ENCODE results near the gene STX4.

STX4 gene

DNA sequence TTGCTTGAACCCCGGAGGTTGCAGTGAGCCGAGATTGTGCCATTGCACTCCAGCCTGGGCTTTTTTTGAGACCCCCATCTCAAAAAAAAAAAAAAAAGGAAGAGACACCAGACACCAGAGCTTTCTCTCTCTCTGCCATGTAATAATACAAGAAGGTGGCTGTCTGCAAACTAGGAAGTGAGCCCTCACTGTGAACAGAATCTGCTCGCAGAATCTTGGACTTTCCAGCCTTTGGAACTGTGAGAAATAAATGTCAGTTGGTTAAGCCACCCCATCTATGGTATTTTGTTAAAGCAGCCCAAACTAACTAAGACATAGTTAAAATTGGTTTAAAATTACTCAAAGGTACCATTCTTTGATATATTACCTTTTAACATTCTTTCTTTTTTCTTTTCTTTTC, 12.8 kb upstream of the STX4 start:
- no peak for DNase-seq (ENCODE audit: low spot score)

GRCh38 chr16:31022544-31023251, 10.7 kb upstream of the STX4 start:
- DNase-seq (ENCODE audit: low spot score), result no peak

GRCh38 chr16:31023252-31023602, 10.1 kb upstream of the STX4 start:
- no peak for DNase-seq (ENCODE audit: low spot score)

DNA sequence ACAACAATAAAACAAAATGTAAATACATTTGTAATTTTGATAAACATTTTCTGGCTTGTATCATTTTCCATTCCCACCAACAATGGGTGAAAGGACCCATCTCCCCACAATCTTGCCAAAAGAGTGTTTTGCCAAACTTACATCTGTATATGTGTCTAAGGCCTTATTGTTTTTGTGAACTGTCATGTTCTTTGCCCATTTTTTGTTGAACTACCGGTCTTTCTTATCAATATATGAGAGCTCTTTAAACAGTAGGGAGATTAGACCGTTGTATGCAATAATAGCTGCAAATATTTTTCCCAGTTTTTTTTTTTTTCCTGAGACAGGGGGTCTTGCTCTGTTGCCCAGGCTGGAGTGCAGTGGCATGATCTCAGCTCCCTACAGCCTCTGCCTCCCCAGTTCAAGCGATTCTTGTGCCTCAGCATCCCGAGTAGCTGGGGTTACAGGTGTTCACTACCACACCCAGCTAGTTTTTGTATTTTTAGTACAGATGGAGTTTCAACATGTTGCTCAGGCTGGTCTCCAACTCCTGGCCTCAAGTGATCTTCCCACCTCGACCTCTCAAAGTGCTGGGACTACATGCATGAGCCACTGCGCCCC, 9.6 kb upstream of the STX4 start:
- no peak for DNase-seq (ENCODE audit: low spot score)

DNA sequence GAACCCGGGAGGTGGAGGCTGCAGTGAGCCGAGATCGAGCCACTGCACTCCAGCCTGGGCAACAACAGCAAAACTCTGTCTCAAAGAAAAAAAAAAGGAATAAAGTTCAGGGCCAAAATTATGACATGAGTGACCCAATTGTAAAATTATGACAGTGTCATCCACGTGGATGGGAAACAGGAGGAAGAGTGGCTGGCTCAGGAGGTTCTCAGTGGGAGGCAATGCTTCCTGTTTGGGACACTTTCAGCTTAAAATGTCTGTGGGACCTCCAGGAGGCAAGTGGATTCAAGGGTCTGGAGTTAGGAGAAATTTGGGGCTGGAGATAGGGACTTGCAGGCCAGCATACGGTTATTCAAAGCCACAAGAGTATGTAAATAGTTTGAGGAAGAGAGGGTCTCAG, 8.0 kb upstream of the STX4 start:
- no peak for DNase-seq (ENCODE audit: low spot score)

DNA sequence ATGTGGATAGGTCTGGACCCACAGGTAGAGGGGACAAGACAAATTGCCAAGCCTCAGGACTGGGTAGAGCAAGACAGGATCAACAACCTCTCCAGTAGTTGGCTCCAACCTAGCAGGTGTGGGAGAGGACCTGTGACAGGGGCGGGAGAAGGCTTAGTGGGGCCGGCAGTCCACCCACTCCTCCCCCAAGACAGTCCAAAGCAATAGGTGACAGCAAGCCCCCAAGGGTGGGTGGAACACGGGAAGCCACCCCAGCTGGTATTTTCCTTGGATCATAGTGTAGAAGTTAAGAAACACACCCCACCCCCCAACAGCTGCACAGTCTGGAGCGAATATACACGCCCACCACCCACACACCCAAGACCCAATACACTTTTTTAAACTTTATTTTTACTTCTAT, 4.1 kb upstream of the STX4 start:
- DNase-seq (ENCODE audit: low spot score), result no peak

- DNase-seq (ENCODE audit: low spot score), result no peak
These were observed 2.1 kb upstream of the STX4 start for GRCh38 chr16:31031276-31031675.

DNA sequence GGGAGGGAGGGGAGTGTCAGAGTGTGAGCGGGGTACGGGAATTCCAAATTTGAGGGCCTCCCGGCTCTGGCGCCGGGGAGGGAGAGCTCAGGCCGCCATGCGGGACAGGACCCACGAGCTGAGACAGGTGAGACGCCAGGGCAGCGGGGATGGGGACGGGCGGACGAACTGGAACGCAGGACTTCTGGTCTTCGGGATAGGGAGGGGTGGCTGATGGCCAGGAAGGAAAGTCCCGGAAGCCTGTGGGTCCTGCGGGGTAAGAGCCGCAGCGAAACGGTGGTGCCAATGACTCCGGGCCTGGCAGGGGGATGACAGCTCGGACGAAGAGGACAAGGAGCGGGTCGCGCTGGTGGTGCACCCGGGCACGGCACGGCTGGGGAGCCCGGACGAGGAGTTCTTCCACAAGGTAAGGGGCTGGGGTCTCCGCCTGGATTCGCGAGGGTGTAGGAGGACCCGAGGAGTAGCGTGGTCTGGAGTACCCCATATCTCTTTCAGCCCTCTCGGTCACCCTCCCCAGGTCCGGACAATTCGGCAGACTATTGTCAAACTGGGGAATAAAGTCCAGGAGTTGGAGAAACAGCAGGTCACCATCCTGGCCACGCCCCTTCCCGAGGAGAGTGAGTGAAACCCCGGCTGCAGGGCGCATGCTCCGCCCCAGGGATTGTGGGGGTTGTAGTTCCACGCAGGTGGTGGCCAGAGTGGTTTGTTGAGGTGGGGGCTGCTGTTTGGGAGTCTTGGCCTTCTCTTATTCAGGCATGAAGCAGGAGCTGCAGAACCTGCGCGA, 543 bp downstream of the STX4 start:
- DNase-seq (ENCODE audit: low spot score), result peak; percentile 96

DNA sequence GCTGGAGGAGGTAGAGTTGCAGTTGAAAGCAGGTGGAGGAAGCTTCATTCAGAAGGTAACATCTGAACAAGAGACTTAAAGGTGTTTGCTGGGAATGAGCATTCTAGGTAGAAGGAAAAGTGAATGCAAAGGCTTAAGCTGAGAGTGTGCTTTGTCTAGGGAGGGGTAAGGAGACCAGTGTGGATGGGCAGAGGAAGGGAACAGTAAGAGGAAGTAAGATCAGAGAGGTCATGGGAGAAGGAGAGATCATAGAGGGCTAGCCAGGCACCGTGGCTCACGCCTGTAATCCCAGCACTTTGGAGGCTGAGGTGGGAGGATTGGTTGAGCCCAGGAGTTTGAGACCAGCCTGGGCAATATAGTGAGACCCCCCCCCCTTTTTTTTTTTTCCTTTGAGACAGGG, 3.3 kb downstream of the STX4 start:
- no peak for DNase-seq (ENCODE audit: low spot score)

GRCh38 chr16:31038993-31039392, 5.6 kb downstream of the STX4 start:
- no peak for DNase-seq (ENCODE audit: low spot score)

DNA sequence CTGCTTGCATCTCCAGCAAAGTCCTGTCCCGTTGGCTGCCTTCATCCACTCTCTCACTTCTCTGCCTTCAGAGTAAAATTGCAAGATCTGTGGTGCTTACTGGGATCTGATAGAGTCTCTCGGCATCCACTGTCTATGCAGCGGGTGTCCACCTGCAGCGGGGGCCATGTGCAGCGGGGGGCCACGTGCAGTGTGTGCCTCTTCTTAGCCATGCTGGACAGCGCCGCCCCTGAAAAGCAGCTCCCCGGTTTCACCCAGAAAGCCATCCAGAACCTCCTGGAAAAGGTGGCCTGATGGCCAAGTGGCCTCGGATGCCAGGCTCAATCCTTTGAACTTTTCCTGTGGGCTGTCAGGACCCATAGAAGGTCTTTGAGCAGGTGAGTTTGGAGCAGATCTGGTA, 9.5 kb downstream of the STX4 start:
- no peak for DNase-seq (ENCODE audit: low spot score)

GRCh38 chr16:31043352-31043751, 10.0 kb downstream of the STX4 start:
- DNase-seq (ENCODE audit: low spot score), result no peak

GRCh38 chr16:31043898-31044481, 10.6 kb downstream of the STX4 start:
- no peak for DNase-seq (ENCODE audit: low spot score)

DNA sequence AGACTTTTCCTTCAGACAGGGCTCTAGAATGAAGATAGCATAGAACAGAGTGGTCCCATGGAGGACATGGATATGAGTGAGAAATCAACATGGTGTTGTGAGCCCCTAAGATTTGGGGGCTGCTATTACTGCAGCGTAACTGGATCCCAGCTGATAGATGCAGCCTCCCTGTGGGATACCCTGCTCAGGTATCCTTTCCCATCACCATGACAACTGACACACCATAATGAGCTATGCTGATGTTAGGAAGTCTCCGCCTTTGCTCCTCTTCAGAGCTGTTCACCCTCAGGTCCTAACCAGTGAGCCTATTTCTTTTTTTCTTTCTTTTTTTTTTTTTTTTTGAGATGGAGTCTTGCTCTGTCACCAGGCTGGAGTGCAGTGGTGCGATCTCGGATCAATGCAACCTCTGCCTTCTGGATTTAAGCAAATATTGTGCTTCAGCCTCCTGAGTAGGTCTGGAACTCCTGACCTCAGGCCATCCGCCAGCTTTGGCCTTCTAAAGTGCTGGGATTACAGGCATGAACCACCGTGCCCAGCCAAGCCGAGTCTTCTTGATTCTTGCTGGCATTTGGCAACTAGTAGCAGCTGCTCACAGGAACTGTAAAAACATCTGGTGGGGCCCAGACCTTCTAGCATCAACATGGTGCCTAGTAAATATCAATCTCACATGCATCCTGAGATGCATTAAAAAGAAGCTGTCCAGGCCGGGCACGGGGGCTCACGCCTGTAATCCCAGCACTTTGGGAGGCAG, 17.1 kb downstream of the STX4 start:
- no peak for DNase-seq (ENCODE audit: low spot score)

DNA sequence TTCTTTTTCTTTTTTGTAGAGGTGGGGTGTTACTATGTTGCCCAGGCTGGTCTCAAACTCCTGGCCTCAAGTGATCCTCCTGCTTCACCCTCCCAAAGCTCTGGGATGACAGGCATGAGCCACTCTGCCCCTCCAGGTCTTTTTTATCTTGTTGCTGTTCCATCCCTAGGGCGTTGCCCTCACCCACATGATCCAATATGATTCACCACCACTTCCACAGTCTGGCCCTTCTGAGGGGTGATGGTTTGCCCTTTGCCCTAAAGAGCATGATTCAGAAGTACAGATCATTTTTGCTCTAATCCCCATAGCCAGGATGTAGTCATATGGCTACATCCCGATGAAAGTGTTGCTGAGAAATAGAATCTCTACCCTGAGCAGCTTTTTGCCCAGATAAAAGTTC, 18.8 kb downstream of the STX4 start:
- DNase-seq (ENCODE audit: low spot score), result no peak

DNA sequence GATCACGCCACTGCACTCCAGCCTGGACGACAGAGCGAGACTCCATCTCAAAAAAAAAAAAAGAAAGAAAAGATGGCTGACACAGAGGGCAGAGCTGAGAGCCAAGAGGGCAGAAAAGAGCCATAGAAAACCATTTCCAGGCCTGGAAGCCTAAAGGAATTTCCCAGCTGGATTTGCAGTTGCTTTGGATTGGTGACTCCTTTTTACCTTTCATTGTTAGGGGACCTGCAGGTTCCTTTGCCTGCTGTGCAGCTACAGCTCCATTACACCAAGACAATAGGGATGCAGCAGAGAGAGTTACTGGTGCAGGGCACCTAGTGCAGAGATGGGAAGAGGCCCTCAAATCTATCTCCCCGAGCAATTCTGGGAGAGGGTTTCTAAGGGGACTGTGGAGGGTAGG, 22.3 kb downstream of the STX4 start:
- DNase-seq (ENCODE audit: low spot score), result no peak

DNA sequence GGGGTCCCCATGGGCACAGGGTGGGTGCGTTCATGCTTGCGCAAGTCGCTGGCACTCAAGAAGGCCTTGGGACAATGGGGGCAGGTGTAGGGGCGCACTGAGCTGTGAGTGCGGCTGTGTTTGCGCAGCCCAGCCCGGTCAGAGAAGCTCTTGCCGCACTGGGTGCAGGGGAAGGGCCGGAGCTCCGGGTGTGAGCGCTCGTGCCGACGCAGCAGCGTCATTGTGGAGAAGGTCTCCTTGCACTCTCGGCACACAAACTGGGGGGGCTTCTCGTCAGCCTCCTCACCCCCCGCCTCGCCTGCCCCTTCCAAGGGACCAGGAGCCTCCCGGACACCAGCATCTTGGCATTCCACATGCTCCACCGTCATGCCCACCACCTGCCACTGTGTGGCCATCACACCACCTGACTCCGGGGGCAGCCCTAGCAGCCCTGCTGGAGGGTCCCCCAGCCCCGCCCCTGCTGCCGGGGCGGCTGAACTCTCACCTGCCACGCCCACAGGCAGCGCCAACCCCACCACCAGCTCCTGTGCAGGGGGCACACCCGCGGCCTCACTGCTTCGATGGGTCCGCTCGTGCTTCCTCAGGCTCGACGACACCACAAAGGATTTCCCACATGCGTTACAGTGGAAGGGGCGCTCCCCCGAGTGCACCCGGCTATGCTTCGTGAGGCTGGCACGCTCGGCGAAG, 27.9 kb downstream of the STX4 start:
- no peak for DNase-seq (ENCODE audit: low spot score)

- DNase-seq (ENCODE audit: low spot score), result no peak
These were observed 28.6 kb downstream of the STX4 start for GRCh38 chr16:31061813-31062440.

DNA sequence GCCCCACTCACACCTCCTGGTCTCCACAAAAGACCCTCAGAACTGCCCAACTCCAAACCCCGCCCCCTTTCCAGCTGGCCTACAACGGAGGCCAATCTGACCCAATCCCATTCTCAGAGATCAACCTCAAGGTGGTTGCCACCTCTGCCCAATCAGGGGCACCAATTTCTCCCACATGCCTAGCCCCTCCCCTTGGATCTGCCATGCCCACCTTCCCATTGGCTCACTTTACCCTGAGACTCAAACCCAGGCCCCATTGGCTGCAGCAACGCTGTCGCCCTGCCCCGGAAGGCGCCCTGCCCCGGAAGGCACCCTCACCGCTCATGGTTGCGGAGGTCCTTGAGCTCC, 30.1 kb downstream of the STX4 start:
- no peak for DNase-seq (ENCODE audit: low spot score)

GRCh38 chr16:31063843-31064611, 30.7 kb downstream of the STX4 start:
- DNase-seq (ENCODE audit: low spot score), result no peak
